Activated CD8-positive, alpha-beta T cell treated with anti-CD3 and anti-CD28 coated beads for 36 hours (primary cell): ENCODE measurements around the gene SPIB. TPM values are rescaled to one million over a fixed set of nuclear protein-coding genes. Genes with fewer than 3 reads are reported as not detected.

Source experiments
- ATAC-seq: fragments of 200-7000 bp; cut with Tn5 transposase; one replicate; pipeline ENCODE4 v1.10.0; 2021; ENCODE audit warnings: mild to moderate bottlenecking, moderate library complexity
- CTCF ChIA-PET: fragments of 350-600 bp; sonication (Branson Sonifier 250); formaldehyde crosslinking; loops from one replicate; lab custom pipeline; 2021; ENCODE audit warnings: antibody characterized with exemption; lab: Charles Lee
- POLR2A ChIA-PET: fragments of 350-600 bp; sonication (Branson Sonifier 250); formaldehyde crosslinking; loops from one replicate; lab custom pipeline; 2021; ENCODE audit warnings: antibody characterized with exemption; lab: Charles Lee
- DNase-seq: peaks from one replicate; pipeline ENCODE4 v3.0.0-alpha.2; 2020
- H3K27ac Mint-ChIP-seq: one replicate; pipeline ENCODE4 v1.8.0; 2021; ENCODE audit warnings: mild to moderate bottlenecking, mixed read lengths
- H3K27me3 Mint-ChIP-seq: one replicate; pipeline ENCODE4 v1.8.0; 2021; ENCODE audit warnings: mixed read lengths
- H3K36me3 Mint-ChIP-seq: one replicate; pipeline ENCODE4 v1.8.0; 2021; ENCODE audit warnings: low read depth, mixed read lengths
- H3K4me1 Mint-ChIP-seq: one replicate; pipeline ENCODE4 v1.8.0; 2021; ENCODE audit warnings: low read depth, mixed read lengths
- H3K4me3 Mint-ChIP-seq: one replicate; pipeline ENCODE4 v1.8.0; 2021; ENCODE audit warnings: mild to moderate bottlenecking, moderate library complexity, mixed read lengths
- H3K9me3 Mint-ChIP-seq: one replicate; pipeline ENCODE4 v1.8.0; 2021; ENCODE audit warnings: mixed read lengths
- intact Hi-C: fragments of 100-400 bp; cut with micrococcal nuclease; formaldehyde crosslinking; loops from one replicate; pipeline ENCODE4 v1.10.0; 2022
- total RNA-seq, 2 experiments: library from RNA; stranded (reverse); gene quantifications; one replicate each; pipeline ENCODE4 v1.2.3, GENCODE V29; 2021
- TF ChIP-seq, protein P1 (sequence below): fragments of 200-600 bp; IDR thresholded peaks from one replicate; pipeline ENCODE4 v1.8.0; 2022; ENCODE audit warnings: antibody characterized with exemption, mild to moderate bottlenecking

Gene SPIB
- total RNA-seq, 2 experiments from 2014 or later = 0.68 to 1.5 TPM

DNA sequence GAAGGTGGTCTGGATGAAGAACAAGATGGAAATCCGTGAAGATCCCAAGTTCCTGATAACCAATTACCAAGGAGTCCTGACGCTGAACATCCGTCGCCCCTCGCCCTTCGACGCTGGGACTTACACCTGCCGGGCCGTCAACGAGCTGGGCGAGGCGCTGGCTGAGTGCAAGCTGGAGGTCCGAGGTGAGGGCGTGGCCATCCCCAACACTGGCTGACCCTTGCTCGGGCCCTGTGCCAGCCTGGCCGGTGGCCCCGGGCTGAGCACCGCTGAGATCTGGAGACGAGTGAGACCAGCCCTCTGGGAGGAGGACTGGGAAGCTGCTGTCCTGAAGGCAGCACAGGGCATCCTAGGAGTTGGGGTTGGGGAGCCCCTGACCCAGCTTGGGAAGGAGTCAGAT lies 45.6 kb downstream of the SPIB start:
- no peaks in the 10 kb centered on the region for H3K9me3 Mint-ChIP-seq
- H3K27ac Mint-ChIP-seq = no peak overlapping the region
- TF ChIP-seq, protein P1, sequence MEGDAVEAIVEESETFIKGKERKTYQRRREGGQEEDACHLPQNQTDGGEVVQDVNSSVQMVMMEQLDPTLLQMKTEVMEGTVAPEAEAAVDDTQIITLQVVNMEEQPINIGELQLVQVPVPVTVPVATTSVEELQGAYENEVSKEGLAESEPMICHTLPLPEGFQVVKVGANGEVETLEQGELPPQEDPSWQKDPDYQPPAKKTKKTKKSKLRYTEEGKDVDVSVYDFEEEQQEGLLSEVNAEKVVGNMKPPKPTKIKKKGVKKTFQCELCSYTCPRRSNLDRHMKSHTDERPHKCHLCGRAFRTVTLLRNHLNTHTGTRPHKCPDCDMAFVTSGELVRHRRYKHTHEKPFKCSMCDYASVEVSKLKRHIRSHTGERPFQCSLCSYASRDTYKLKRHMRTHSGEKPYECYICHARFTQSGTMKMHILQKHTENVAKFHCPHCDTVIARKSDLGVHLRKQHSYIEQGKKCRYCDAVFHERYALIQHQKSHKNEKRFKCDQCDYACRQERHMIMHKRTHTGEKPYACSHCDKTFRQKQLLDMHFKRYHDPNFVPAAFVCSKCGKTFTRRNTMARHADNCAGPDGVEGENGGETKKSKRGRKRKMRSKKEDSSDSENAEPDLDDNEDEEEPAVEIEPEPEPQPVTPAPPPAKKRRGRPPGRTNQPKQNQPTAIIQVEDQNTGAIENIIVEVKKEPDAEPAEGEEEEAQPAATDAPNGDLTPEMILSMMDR = no peak
- H3K4me1 Mint-ChIP-seq = peaks cover 15% of the 10 kb centered on the region
- CTCF ChIA-PET = interaction anchor here (1.7 kb wide), 1 partner anchor 107 kb away, joined by 6 read pairs; no protein-coding TSS in a partner anchor
- H3K36me3 Mint-ChIP-seq = no peaks in the 10 kb centered on the region
- H3K27me3 Mint-ChIP-seq = peaks cover 15% of the 10 kb centered on the region
- H3K4me3 Mint-ChIP-seq = no peak overlapping the region
- POLR2A ChIA-PET = no interaction called here
- DNase-seq (no peak), ATAC-seq (no peak)
- intact Hi-C loops = no loop called here

DNA sequence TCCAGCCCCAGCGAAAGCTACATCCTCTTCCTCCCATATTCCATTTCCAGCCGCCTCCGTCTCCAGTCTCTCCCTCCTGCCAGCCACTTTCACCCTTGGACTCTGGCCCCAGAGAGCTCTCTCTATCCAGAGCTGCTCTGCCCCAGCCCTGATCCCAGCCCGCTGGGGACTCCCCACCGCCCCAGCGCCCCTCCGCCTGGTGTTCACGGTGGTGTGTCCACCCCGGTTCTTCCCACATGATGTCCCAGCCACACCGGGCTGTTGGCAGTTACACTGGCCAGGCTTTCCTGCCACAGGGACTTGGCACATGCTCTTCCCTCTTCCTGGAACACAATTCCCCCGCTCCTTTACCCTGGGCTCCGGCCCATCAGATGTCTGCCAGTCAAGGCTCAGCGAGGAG lies 46.3 kb downstream of the SPIB start:
- H3K27me3 Mint-ChIP-seq = peaks cover 10% of the 10 kb centered on the region
- H3K27ac Mint-ChIP-seq = no peak overlapping the region
- intact Hi-C loops = no loop called here
- H3K36me3 Mint-ChIP-seq = no peaks in the 10 kb centered on the region
- DNase-seq = no peak
- POLR2A ChIA-PET = no interaction called here
- peaks cover 10% of the 10 kb centered on the region for H3K4me1 Mint-ChIP-seq
- TF ChIP-seq, protein P1 = no peak
- CTCF ChIA-PET = interaction anchor here (1.6 to 1.7 kb wide), 2 partner anchors 14 to 108 kb away, joined by 6 to 8 read pairs; no protein-coding TSS in a partner anchor
- no peak overlapping the region for H3K4me3 Mint-ChIP-seq
- no peaks in the 10 kb centered on the region for H3K9me3 Mint-ChIP-seq
- ATAC-seq = no peak

DNA sequence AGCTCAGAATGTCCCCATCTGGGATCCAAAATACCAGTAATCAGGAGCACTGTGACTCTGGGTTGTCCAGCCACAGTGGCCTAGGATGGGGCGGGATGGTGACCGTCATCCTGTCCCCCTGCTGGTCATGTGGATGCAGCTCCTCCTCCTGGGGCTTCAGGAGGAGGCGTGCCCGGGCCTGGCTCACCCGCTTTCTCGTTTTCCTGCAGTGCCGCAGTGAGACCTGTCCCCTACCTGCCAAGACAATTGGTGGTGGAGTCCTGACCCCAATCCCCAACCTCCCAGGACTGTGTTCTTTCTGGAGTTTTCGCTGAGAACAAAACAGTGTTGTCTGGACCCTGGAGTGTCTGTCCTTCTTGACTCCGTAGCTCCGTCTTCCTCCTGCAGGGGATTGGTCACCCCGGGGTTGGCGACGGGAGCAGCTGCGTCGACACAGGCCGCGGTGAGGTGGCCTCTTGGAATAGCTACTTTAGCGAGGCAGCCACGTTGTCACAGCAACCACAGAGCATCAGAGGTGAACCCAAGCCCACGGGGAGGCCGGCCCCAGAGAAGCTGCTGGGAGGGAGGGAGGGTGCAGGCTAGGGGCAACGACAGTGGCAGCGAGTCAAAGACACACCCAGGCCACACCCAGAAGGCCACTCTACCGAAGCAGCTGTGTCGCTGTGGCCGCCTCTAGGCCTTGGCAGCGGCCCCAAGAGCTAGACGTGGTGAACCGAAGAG lies 47.4 kb downstream of the SPIB start:
- ChIA-PET CTCF (interaction anchor here (1.5 to 1.6 kb wide), 2 partner anchors 13 to 109 kb away, joined by 7 to 8 read pairs; no protein-coding TSS in a partner anchor), POLR2A (interaction anchor here (0.9 kb wide), 1 partner anchor 14 kb away, joined by 3 read pairs; no protein-coding TSS in a partner anchor)
- TF ChIP-seq, protein P1 = no peak
- peaks cover 3% of the 10 kb centered on the region for H3K4me1 Mint-ChIP-seq
- no peaks in the 10 kb centered on the region for H3K36me3 Mint-ChIP-seq
- no peak overlapping the region for H3K27ac Mint-ChIP-seq
- no peak for ATAC-seq
- H3K27me3 Mint-ChIP-seq = peaks cover 9% of the 10 kb centered on the region
- H3K4me3 Mint-ChIP-seq = no peak overlapping the region
- intact Hi-C loops = no loop called here
- DNase-seq = no peak
- H3K9me3 Mint-ChIP-seq = no peaks in the 10 kb centered on the region

DNA sequence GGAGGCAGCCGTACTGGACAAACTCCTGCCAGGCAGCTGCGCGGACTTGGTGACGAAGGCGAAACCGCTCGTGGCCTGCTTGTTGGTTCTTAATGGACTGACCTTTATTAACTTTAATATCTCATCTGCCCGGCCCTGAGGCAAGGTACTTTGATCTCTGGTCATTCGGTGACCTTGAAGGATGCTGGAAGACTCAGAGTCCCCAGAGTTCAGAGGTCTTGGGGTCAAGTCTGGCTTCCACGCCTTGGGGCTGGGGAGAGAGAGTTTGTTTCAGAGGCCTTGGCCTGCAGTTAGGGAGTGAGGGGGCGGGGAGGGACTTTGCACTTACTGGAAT lies 47.9 kb downstream of the SPIB start:
- ATAC-seq (no peak), DNase-seq (no peak)
- TF ChIP-seq, protein P1 = no peak
- H3K4me3 Mint-ChIP-seq = no peak overlapping the region
- H3K9me3 Mint-ChIP-seq = no peaks in the 10 kb centered on the region
- no peaks in the 10 kb centered on the region for H3K36me3 Mint-ChIP-seq
- H3K27me3 Mint-ChIP-seq = peaks cover 5% of the 10 kb centered on the region
- ChIA-PET CTCF (interaction anchor here (1.5 kb wide), 1 partner anchor 109 kb away, joined by 7 read pairs; no protein-coding TSS in a partner anchor), POLR2A (interaction anchor here (0.9 kb wide), 1 partner anchor 15 kb away, joined by 3 read pairs; no protein-coding TSS in a partner anchor)
- H3K4me1 Mint-ChIP-seq = no peaks in the 10 kb centered on the region
- no peak overlapping the region for H3K27ac Mint-ChIP-seq
- intact Hi-C loops = no loop called here

DNA sequence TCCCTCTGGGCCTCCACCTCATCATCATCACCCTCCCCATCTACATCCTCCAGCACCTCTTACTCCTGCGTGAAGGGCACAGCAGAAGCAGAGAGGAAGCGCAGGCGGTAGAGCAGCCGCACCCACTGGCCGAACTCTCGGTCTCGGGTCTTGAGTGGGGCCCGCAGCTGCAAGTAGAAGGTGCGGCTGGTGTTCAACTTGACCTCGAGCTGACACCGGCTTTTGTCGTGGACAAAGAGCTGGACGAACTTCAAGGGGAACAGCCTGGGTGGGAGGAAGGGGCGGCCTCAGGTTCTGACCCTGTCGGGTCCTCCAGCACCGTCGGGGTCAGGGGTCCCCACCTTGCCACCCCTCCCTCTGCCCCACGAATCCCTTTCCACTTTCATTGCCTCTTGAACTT lies 48.8 kb downstream of the SPIB start:
- no peak overlapping the region for H3K27ac Mint-ChIP-seq
- H3K4me1 Mint-ChIP-seq = no peaks in the 10 kb centered on the region
- ChIA-PET POLR2A (no interaction called here), CTCF (no interaction called here)
- H3K9me3 Mint-ChIP-seq = no peaks in the 10 kb centered on the region
- no peaks in the 10 kb centered on the region for H3K36me3 Mint-ChIP-seq
- no peak overlapping the region for H3K4me3 Mint-ChIP-seq
- intact Hi-C loops = no loop called here
- ATAC-seq = no peak
- DNase-seq = no peak
- TF ChIP-seq, protein P1 = no peak
- H3K27me3 Mint-ChIP-seq = peaks cover 5% of the 10 kb centered on the region
